H54 (cell line): Measurements from ENCODE around the gene TNIP2.

Experiments used
- DNase-seq: peaks from one replicate; pipeline ENCODE4 v3.0.0; 2011; ENCODE audit warnings: low spot score, mixed read lengths; ENCODE audit not compliant: insufficient read length
- FAIRE-seq: peaks from 3 replicates; lab custom pipeline; 2011; peaks lifted over from hg19 to GRCh38; lab: Jason Lieb, UNC
- POLR2A ChIP-seq: IDR thresholded peaks from 2 replicates; pipeline ENCODE4 v1.6.1; 2011; ENCODE audit warnings: low read depth, mild to moderate bottlenecking, low read length

Gene TNIP2

GRCh38 chr4:2695346-2696060, 60.6 kb downstream of the TNIP2 start:
- no peak for TF ChIP-seq POLR2A
- no peak for DNase-seq
- FAIRE-seq = no peak

GRCh38 chr4:2694691-2695090, 61.4 kb downstream of the TNIP2 start:
- peak; percentile 61 for DNase-seq
- no peak for FAIRE-seq

GRCh38 chr4:2691952-2692435, 64.1 kb downstream of the TNIP2 start:
- FAIRE-seq (no peak), DNase-seq (no peak)
- no peak for TF ChIP-seq POLR2A

More at GRCh38 chr4:2694691-2695090, 61.4 kb downstream of the TNIP2 start:
- no peak for TF ChIP-seq POLR2A
